C4-2B (cell line): ENCODE results near the gene KLK15.

Source experiments
- CTCF ChIP-seq: fragments of 450-650 bp; conservative IDR thresholded peaks from 2 replicates; pipeline ENCODE4 v1.5.1; 2017; ENCODE audit warnings: mild to moderate bottlenecking
- ZFX ChIP-seq: fragments of 450-650 bp; IDR thresholded peaks from 2 replicates; pipeline ENCODE4 v1.6.1; 2017

GRCh38 chr19:50797429-50797780 lies 36.0 kb downstream of the KLK15 start:
- TF ChIP-seq CTCF, result no peak
- TF ChIP-seq ZFX, result no peak
